Smooth muscle cell of bladder (primary cell): Measurements from ENCODE around the gene SNURF. TPM values are rescaled to one million over a fixed set of nuclear protein-coding genes. Genes with fewer than 3 reads are reported as not detected.

Experiments
- total RNA-seq: library from RNA; depleted of rRNA; stranded (reverse); fragments of >200 nt; gene quantifications from 2 replicates; pipeline ENCODE4 v1.2.3, GENCODE V29; 2014

SNURF gene, protein sequence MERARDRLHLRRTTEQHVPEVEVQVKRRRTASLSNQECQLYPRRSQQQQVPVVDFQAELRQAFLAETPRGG
- 47.5 and 51.8 TPM in 2 replicates for total RNA-seq

DNA sequence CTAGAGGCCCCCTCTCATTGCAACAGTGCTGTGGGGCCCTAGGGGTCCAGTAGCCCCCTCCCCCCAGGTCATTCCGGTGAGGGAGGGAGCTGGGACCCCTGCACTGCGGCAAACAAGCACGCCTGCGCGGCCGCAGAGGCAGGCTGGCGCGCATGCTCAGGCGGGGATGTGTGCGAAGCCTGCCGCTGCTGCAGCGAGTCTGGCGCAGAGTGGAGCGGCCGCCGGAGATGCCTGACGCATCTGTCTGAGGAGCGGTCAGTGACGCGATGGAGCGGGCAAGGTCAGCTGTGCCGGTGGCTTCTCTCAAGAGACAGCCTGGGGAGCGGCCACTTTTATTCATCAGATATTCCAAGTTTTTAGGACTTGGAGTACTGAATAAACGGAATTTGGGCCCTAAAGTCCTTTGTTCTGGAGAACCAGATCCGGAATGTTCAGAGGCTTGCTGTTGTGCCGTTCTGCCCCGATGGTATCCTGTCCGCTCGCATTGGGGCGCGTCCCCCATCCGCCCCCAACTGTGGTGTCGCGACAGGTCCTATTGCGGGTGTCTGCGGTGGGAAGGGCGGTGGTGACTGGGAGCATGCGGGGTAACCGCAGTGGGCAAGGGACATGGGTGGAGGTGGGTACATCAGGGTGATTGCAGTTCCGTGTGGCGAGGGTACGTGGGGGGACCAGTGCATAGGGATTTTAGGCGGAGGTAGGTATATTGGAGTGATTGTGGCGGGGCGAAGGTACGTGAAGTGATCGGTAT, at the start of gene SNURF, which contains the start of gene SNRPN:
SNURF (plus strand) TSS at position 205 of the 748 bp plus-strand sequence; CDS start at position 267, 62 bp downstream.
SNRPN (plus strand) TSS at position 205 of the 748 bp plus-strand sequence. CDS start 19,467 bp downstream, outside the sequence.

Other genes with a start within 250 kb of the SNURF start
- 167 and 185 TPM in 2 replicates for gene SNRPN, start within 50 bp of the SNURF start, total RNA-seq